ENCODE data around the gene SPDYE2B. TPM values are rescaled to one million over a fixed set of nuclear protein-coding genes. Genes with fewer than 3 reads are reported as not detected.
"Not testable (repeated sequence)": the region's sequence is repeated elsewhere in the genome, so short reads cannot be mapped to it uniquely, and the experiment has no call there.

SPDYE2B gene
- total and polyA plus RNA-seq, 2 experiments from 2014 or later: not detected

DNA sequence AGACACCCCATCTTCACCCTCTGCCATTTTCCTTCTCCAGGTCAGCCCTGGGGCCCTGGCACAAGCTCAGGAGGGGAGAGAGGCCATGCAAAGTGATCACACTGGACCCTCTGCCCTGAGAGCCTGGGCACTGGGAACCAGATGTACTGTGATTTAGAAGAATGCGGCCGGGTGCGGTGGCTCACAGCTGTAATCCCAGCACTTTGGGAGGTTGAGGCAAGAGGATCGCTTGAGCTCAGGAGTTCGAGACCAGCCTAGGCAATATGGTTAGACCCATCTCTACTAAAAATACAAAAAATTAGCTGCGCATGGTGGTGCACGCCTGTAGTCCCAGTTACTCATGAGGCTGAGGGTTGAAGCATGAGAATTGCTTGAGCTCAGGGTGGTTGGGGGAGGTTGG, 2.3 kb upstream of the SPDYE2B start:
- in situ Hi-C loops (cut with MboI); H3K36me3 ChIP-seq (ENCODE audit: low read depth); H3K27me3 ChIP-seq (replicated peaks; ENCODE audit: insufficient read depth); H2AFZ ChIP-seq; DNase-seq; H3K9me2 ChIP-seq (ENCODE audit: insufficient read depth); H3K9me3 ChIP-seq (ENCODE audit: low read depth); H3K4me1 ChIP-seq (ENCODE audit: insufficient read depth); H3K27ac ChIP-seq; H3F3A ChIP-seq (ENCODE audit: insufficient read depth); H3K4me3 ChIP-seq; H3K79me2 ChIP-seq (ENCODE audit: insufficient read depth); H4K20me1 ChIP-seq (ENCODE audit: insufficient read depth); H3K4me2 ChIP-seq (ENCODE audit: unreplicated experiment); H3K9ac ChIP-seq: not testable (repeated sequence)
- WGBS, 2 experiments (ENCODE audit: low coverage in 1 of 2, low lambda C conversion rate in 2 of 2, missing lambda C conversion rate in 2 of 2): 99% methylated on average over 5 to 7 of the region's 7 CpGs

DNA sequence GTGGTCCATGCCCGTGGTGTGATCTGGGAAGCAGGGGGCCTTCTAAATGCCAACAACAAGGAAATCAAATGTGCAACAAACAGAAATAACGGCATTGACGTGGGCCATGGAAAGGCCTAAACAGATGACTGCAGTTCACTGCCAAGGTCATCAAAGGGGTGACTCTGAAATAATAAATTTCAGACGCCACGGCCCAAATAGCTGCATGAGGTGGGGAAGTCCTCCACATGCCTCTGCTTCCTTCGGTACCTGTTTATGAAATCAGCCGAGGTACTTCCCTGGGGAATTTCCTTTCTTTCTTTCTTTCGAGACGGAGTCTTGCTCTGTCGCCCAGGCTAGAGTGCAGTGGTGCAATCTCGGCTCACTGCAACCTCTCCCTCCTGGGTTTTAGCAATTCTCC, 14.6 kb downstream of the SPDYE2B start:
- H3K27me3 ChIP-seq (replicated peaks; ENCODE audit: insufficient read depth); in situ Hi-C loops (cut with MboI); DNase-seq; H3K4me3 ChIP-seq; H3F3A ChIP-seq (ENCODE audit: insufficient read depth); H4K20me1 ChIP-seq (ENCODE audit: insufficient read depth); H3K9ac ChIP-seq; H2AFZ ChIP-seq; H3K79me2 ChIP-seq (ENCODE audit: insufficient read depth); H3K9me2 ChIP-seq (ENCODE audit: insufficient read depth); H3K4me2 ChIP-seq (ENCODE audit: unreplicated experiment); H3K4me1 ChIP-seq (ENCODE audit: insufficient read depth); H3K27ac ChIP-seq; H3K9me3 ChIP-seq (ENCODE audit: low read depth); H3K36me3 ChIP-seq (ENCODE audit: low read depth): not testable (repeated sequence)
- WGBS, 2 experiments (ENCODE audit: low coverage in 1 of 2, low lambda C conversion rate in 2 of 2, missing lambda C conversion rate in 2 of 2): 86 to 92% methylated on average over 4 of the region's 11 CpGs

DNA sequence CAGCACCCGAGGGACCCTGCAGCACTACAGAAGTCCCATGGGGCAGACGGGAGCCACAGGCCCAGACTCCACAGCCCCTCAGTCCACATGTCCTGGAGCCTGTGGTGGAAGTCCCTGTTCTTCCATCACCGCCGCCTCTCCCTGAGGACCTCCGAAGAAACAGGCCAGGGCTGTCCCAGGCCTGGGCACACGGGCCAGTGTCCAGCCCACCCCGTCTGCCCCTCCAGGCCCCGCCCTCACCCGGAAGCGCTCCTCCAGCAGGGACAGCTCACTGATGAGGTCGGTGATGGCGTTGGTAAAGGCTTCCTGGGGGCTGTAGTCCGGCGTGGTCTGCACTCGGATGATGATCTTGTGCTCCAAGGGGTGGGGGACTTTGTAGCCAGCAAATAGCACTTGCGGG, 16.7 kb downstream of the SPDYE2B start:
- H3K4me2 ChIP-seq (ENCODE audit: unreplicated experiment); H3K9me2 ChIP-seq (ENCODE audit: insufficient read depth); H3K4me3 ChIP-seq; in situ Hi-C loops (cut with MboI); DNase-seq; H3K27me3 ChIP-seq (replicated peaks; ENCODE audit: insufficient read depth); H3K9ac ChIP-seq; H3F3A ChIP-seq (ENCODE audit: insufficient read depth); H3K79me2 ChIP-seq (ENCODE audit: insufficient read depth); H3K9me3 ChIP-seq (ENCODE audit: low read depth); H2AFZ ChIP-seq; H3K27ac ChIP-seq; H3K4me1 ChIP-seq (ENCODE audit: insufficient read depth); H3K36me3 ChIP-seq (ENCODE audit: low read depth); H4K20me1 ChIP-seq (ENCODE audit: insufficient read depth): not testable (repeated sequence)
- WGBS, 2 experiments (ENCODE audit: low coverage in 1 of 2, low lambda C conversion rate in 2 of 2, missing lambda C conversion rate in 2 of 2): no CpG with 5 or more reads among the region's 16 CpGs

DNA sequence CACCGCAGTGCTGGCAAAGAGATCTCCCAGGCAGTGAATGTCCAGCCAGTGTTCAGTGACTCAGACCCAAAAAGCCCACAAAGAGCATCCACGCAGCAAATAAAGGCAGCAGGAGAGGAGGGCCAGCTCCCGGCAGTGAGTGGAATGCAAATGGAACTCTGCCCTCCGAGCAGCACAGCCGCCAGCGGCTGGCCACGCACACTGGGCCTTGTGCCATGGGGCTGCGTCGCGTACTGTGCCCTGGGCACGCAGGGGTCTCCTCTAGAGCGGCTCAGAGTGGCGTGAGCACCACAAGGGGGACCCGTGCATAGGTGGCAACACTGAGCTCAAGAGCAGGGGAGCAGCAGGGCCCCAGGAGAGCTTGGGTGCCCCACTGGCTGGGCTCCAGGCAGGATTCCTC, 17.4 kb downstream of the SPDYE2B start:
- H3K9me2 ChIP-seq (ENCODE audit: insufficient read depth); H3K27me3 ChIP-seq (replicated peaks; ENCODE audit: insufficient read depth); H3F3A ChIP-seq (ENCODE audit: insufficient read depth); DNase-seq; H3K9me3 ChIP-seq (ENCODE audit: low read depth); H3K27ac ChIP-seq; H3K4me1 ChIP-seq (ENCODE audit: insufficient read depth); in situ Hi-C loops (cut with MboI); H3K9ac ChIP-seq; H2AFZ ChIP-seq; H3K79me2 ChIP-seq (ENCODE audit: insufficient read depth); H3K4me3 ChIP-seq; H3K36me3 ChIP-seq (ENCODE audit: low read depth); H3K4me2 ChIP-seq (ENCODE audit: unreplicated experiment); H4K20me1 ChIP-seq (ENCODE audit: insufficient read depth): not testable (repeated sequence)
- WGBS, 2 experiments (ENCODE audit: low coverage in 1 of 2, low lambda C conversion rate in 2 of 2, missing lambda C conversion rate in 2 of 2): no CpG with 5 or more reads among the region's 14 CpGs

DNA sequence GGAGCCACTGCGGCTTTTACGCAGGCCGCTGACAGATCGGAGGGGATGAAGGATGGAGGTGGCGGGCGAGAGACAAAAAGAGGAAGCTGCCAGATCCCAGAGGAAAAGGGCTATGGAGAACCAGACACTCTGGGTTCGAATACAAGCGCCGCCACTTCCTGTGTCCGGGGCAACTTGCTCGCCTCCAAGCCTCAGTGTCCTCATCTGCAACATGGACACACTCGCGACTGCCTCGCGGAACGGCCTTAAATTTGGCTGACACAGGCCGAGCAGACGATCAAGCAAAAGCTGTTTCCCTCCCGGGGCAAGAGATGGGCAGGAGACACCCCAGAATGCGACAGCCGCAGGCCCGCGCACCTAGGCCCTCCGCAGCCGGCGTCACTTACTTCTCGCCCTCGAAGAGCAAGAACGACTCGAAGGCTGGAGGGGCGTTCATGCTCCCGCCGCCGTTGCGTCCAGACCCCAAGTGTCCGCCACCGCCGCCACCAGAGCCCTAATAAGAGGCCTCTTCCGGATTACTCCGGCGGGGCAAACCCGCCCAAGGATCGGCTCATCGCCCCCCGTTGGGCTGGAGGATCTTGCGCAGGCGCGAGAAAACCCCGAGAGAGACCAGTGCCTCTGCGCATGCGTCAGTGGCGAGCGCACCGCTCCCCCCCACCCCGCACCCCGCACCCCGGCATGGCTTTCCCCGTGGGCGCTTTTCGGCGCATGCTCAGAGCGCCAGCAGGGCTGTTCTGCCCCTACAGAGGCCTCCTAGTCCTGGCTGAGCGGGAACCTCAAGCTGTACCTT, 21.2 kb downstream of the SPDYE2B start, which contains the start of gene POLR2J2:
Gene POLR2J2, minus strand, starts transcription at position 498 of the 790 bp plus-strand sequence. Its CDS starts 62 bp downstream, at position 436.
- H3K9me3 ChIP-seq (ENCODE audit: low read depth); H3K9ac ChIP-seq; DNase-seq; H3K9me2 ChIP-seq (ENCODE audit: insufficient read depth); H2AFZ ChIP-seq; H3K36me3 ChIP-seq (ENCODE audit: low read depth); H3K4me1 ChIP-seq (ENCODE audit: insufficient read depth); in situ Hi-C loops (cut with MboI); H3K4me3 ChIP-seq; H3F3A ChIP-seq (ENCODE audit: insufficient read depth); H3K27me3 ChIP-seq (replicated peaks; ENCODE audit: insufficient read depth); H3K4me2 ChIP-seq (ENCODE audit: unreplicated experiment); H3K79me2 ChIP-seq (ENCODE audit: insufficient read depth); H3K27ac ChIP-seq; H4K20me1 ChIP-seq (ENCODE audit: insufficient read depth): not testable (repeated sequence)
- WGBS, 2 experiments (ENCODE audit: low coverage in 1 of 2, low lambda C conversion rate in 2 of 2, missing lambda C conversion rate in 2 of 2): no CpG with 5 or more reads among the region's 63 CpGs

DNA sequence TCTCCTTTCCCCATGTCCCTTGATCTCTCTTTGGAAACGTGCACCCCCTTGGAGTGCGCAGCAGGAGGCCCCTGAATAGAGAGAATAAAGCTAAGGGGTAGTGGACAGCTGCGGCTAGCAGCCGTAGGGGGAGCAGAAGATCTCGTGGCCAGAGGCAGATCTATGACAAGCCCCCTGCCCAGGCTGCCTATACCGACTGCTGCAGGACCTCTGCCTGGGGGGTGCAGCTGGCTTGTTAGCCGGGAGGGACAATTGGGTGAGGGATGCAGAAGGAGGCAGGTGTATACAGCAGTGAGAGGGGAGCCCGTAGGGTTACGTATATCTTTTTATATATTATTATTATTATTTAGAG, 21.8 kb downstream of the SPDYE2B start:
- H4K20me1 ChIP-seq (ENCODE audit: insufficient read depth); H3K4me3 ChIP-seq; H3K9me2 ChIP-seq (ENCODE audit: insufficient read depth); H3K27me3 ChIP-seq (replicated peaks; ENCODE audit: insufficient read depth); DNase-seq; H3K79me2 ChIP-seq (ENCODE audit: insufficient read depth); H3K9ac ChIP-seq; H3K4me2 ChIP-seq (ENCODE audit: unreplicated experiment); in situ Hi-C loops (cut with MboI); H3K27ac ChIP-seq; H3K4me1 ChIP-seq (ENCODE audit: insufficient read depth); H3F3A ChIP-seq (ENCODE audit: insufficient read depth); H3K36me3 ChIP-seq (ENCODE audit: low read depth); H3K9me3 ChIP-seq (ENCODE audit: low read depth); H2AFZ ChIP-seq: not testable (repeated sequence)
- no CpG with 5 or more reads among the region's 9 CpGs for WGBS, 2 experiments (ENCODE audit: low coverage in 1 of 2, low lambda C conversion rate in 2 of 2, missing lambda C conversion rate in 2 of 2)

DNA sequence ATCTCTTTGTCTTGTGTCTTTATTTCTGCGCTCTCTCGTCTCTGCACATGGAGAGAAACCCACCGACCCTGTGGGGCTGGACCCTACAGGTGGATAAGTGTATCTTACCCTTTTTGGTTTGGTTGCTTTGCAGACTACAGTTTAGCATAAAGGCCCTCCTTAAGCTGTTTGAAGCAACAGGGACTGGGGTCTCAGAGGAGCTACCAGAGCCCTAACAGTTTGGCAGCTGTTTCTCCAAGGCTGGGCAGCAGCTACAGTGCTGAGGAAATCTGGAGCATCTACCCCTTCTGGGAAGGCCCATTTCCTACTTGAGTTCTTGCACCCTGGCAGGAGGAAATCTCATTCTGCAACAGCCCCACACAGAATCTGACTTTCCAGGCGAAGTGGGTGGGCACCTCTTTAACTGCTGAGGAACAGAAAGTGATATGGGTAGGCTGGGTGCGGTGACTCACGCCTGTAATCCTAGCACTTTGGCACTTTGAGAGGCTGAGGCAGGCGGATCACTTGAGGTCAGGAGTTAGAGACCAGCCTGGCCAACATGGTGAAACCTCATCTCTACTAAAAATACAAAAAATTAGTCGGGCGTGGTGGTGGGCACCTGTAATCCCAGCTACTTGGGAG, 23.4 kb downstream of the SPDYE2B start:
- H3K4me3 ChIP-seq; H3K36me3 ChIP-seq (ENCODE audit: low read depth); H3K4me2 ChIP-seq (ENCODE audit: unreplicated experiment); H3K9ac ChIP-seq; H3K4me1 ChIP-seq (ENCODE audit: insufficient read depth); H3K9me3 ChIP-seq (ENCODE audit: low read depth); H3K79me2 ChIP-seq (ENCODE audit: insufficient read depth); in situ Hi-C loops (cut with MboI); H3F3A ChIP-seq (ENCODE audit: insufficient read depth); DNase-seq; H3K27me3 ChIP-seq (replicated peaks; ENCODE audit: insufficient read depth); H4K20me1 ChIP-seq (ENCODE audit: insufficient read depth); H3K9me2 ChIP-seq (ENCODE audit: insufficient read depth); H3K27ac ChIP-seq; H2AFZ ChIP-seq: not testable (repeated sequence)
- no CpG with 5 or more reads among the region's 9 CpGs for WGBS, 2 experiments (ENCODE audit: low coverage in 1 of 2, low lambda C conversion rate in 2 of 2, missing lambda C conversion rate in 2 of 2)

Measured in GM23248 (cell line).